ENCODE measurements around the gene CAB39. TPM values are rescaled to one million over a fixed set of nuclear protein-coding genes. Genes with fewer than 3 reads are reported as not detected.
A peak's percentile ranks its signal among the peaks of the same experiment; 100 is the strongest.

CAB39 gene
- total and polyA plus RNA-seq, 2 of the 8 experiments (the other 6 are each of a cell fraction or from before 2014, with no cell fraction given) = 16.4 to 50.5 TPM

DNA sequence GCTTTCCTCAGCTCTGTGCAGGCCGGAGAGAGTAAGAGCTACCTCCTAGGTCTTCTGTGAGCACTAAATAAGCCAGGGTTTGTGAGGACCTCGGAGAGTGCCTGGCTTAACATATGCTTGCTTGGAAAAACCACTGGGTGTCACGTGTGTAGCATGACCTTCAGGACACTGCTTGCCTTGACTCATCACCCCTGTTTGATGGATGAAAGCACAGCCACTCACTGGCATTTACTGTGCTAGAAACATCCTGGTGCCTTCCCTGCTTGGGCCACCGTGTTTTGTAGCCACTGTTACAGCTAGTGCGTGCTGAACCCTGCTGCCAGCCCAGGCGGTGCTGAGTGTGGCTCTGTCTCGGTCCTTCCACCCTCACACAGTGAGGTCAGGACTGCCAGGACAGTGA is 117.3 kb downstream of the CAB39 start:
- no peak overlapping the region for H4K5ac ChIP-seq (ENCODE audit: insufficient read length, low read depth, low read length)
- H3K79me1 ChIP-seq (ENCODE audit: low read depth, low read length) = no peaks in the 10 kb centered on the region
- H3K18ac ChIP-seq (ENCODE audit: extremely low read depth, low read length) = no peak overlapping the region
- POLR2A ChIA-PET (ENCODE audit: partially characterized antibody) = interaction anchor here (1.5 kb wide), 1 partner anchor 37 kb away, joined by 5 read pairs; no protein-coding TSS in a partner anchor
- CTCF ChIA-PET (ENCODE audit: partially characterized antibody) = interaction anchor here (1.6 to 9.9 kb wide), 4 partner anchors 16 to 95 kb away, joined by 3 to 56 read pairs (median 5); partner anchors contain the start of gene GPR55
- no peak overlapping the region for H2AK5ac ChIP-seq (ENCODE audit: low read depth, low read length)
- no peak overlapping the region for H3K27ac ChIP-seq (ENCODE audit: low read depth, low read length)
- DNase-seq (ENCODE audit: low read depth in 1 of 2, low spot score in 2 of 2) (no peak), FAIRE-seq (no peak)
- H4K91ac ChIP-seq (replicated peaks; ENCODE audit: insufficient read length, low read length) = no peak overlapping the region
- no peak overlapping the region for H3K4ac ChIP-seq (replicated peaks; ENCODE audit: insufficient read length, low read depth, low read length)
- H3K23ac ChIP-seq (ENCODE audit: insufficient read length) = no peak overlapping the region
- no peaks in the 10 kb centered on the region for H3K36me3 ChIP-seq (ENCODE audit: control insufficient read depth in 2 of 4, insufficient read depth in 4 of 4, low read length in 3 of 4)
- H3K23me2 ChIP-seq (ENCODE audit: low read depth, low read length) = no peaks in the 10 kb centered on the region
- H2BK12ac ChIP-seq (ENCODE audit: low read depth, low read length) = no peak overlapping the region; the same call in 1 of the 2 replicates
- no peak overlapping the region for H3K14ac ChIP-seq (ENCODE audit: insufficient read length)
- H3K4me1 ChIP-seq (replicated peaks in 1 of 4; ENCODE audit: control insufficient read depth in 3 of 4, insufficient read depth in 4 of 4, low read length in 3 of 4) = peaks cover 0 to 2% (median 0%) of the 10 kb centered on the region in 4 experiments; a peak in 1 of 7 replicates
- H4K8ac ChIP-seq (ENCODE audit: extremely low read depth, insufficient read depth, low read length) = no peak overlapping the region
- H2BK20ac ChIP-seq (ENCODE audit: low read length) = no peak overlapping the region
- H3K9ac ChIP-seq (replicated peaks in 1 of 4; ENCODE audit: extremely low read depth in 1 of 4, low read depth in 3 of 4, low read length in 3 of 4) = no peak overlapping the region
- no peak overlapping the region for H3K56ac ChIP-seq (replicated peaks; ENCODE audit: insufficient read length, low read depth, low read length)
- 79% methylated on average over 7 of the region's 7 CpGs; no CpG with 5 or more reads in 1 of the 2 experiments for whole genome bisulfite sequencing, 2 experiments (ENCODE audit: extremely low coverage in 1 of 2, insufficient coverage in 1 of 2, insufficient read length in 1 of 2, insufficient replicate concordance in 2 of 2, low coverage in 1 of 2, low lambda C conversion rate in 2 of 2, missing lambda C conversion rate in 1 of 2)
- H2BK15ac ChIP-seq (ENCODE audit: low read length) = peak overlapping the region; percentile 1; the same call in 1 of the 2 replicates
- 0 out of 2 replicates have a peak overlapping the region, but pooled peaks have one; percentile 30 for H2AFZ ChIP-seq (ENCODE audit: low read length)
- no peaks in the 10 kb centered on the region for H4K20me1 ChIP-seq (replicated peaks in 1 of 2; ENCODE audit: control insufficient read depth in 1 of 2, insufficient read depth in 2 of 2, low read length in 2 of 2)
- H2BK120ac ChIP-seq (replicated peaks; ENCODE audit: low read depth, low read length) = no peak overlapping the region
- TF ChIP-seq CEBPB (IDR thresholded peaks at IDR 0.05; ENCODE audit: low read depth, low read length) (no peak), MAFK (IDR thresholded peaks at IDR 0.05; ENCODE audit: low read depth, low read length) (no peak), KDM4A (IDR thresholded peaks at IDR 0.05; ENCODE audit: low read depth, low read length, severe bottlenecking) (no peak), RFX5 (IDR thresholded peaks at IDR 0.05; ENCODE audit: borderline replicate concordance, low read depth, low read length) (no peak), CHD1 (IDR thresholded peaks at IDR 0.05; ENCODE audit: low read depth, low read length) (no peak), RNF2 (IDR thresholded peaks at IDR 0.05; ENCODE audit: borderline replicate concordance, low read depth, low read length, missing control alignments, poor library complexity, severe bottlenecking) (no peak)
- TF ChIP-seq, protein P1, sequence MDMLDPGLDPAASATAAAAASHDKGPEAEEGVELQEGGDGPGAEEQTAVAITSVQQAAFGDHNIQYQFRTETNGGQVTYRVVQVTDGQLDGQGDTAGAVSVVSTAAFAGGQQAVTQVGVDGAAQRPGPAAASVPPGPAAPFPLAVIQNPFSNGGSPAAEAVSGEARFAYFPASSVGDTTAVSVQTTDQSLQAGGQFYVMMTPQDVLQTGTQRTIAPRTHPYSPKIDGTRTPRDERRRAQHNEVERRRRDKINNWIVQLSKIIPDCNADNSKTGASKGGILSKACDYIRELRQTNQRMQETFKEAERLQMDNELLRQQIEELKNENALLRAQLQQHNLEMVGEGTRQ (IDR thresholded peaks at IDR 0.05; ENCODE audit: low read length) = no peak
- H3K4me3 ChIP-seq (ENCODE audit: extremely low read depth in 1 of 4, insufficient read depth in 2 of 4, low read depth in 3 of 4, low read length in 4 of 4) = no peak overlapping the region
- H3K9me3 ChIP-seq (ENCODE audit: insufficient read depth in 2 of 2, low read depth in 1 of 2, low read length in 1 of 2) = no peaks in the 10 kb centered on the region
- no peak overlapping the region for H2BK5ac ChIP-seq (ENCODE audit: low read depth, low read length)
- H3K79me2 ChIP-seq (ENCODE audit: control insufficient read depth in 1 of 2, insufficient read depth in 2 of 2, low read length in 2 of 2) = no peaks in the 10 kb centered on the region
- H3K4me2 ChIP-seq (ENCODE audit: insufficient read depth in 1 of 2, low read depth in 2 of 2, low read length in 2 of 2) = no peak overlapping the region
- no peaks in the 10 kb centered on the region; a peak in 2 of 7 replicates for H3K27me3 ChIP-seq (replicated peaks in 1 of 4; ENCODE audit: control insufficient read depth in 3 of 4, extremely low read depth in 1 of 4, insufficient read depth in 3 of 4, low read length in 3 of 4)

All from H1 (cell line).